ENCODE measurements around the gene RANBP10. TPM values are rescaled to one million over a fixed set of nuclear protein-coding genes. Genes with fewer than 3 reads are reported as not detected.
A peak's percentile ranks its signal among the peaks of the same experiment; 100 is the strongest.

Gene RANBP10
- total RNA-seq, 1 experiment from 2014 or later: 17.2 TPM

DNA sequence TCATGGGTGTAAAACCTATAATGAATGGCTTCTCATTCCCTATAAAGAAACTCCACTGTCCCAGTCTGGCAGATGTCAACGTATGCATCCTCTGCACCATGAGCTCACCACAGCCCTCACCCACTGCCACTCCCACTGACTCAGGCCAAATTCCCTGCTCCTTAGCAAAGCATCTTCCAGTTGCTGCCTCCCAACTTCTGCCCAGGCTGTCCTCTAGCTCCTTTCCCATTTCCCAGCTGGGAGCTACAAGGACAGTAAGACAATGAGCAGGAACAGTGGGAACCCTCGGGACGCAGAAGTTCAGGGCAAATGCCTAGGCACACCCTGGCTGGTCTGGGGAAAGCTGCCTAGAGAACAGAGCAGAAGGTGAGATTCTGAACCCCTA lies 26.7 kb upstream of the RANBP10 start:
- peak overlapping the region; percentile 91 for H3K27ac Mint-ChIP-seq (ENCODE audit: low read depth, unreplicated experiment)
- ChIA-PET POLR2A (interaction anchor here (0.7 to 1.9 kb wide), 11 partner anchors 12 to 259 kb away, joined by 3 to 19 read pairs (median 6); partner anchors contain the start of genes GFOD2, NUTF2, PSKH1 and RANBP10), CTCF (interaction anchor here (0.5 to 2.5 kb wide), 12 partner anchors 8 to 282 kb away, joined by 3 to 20 read pairs (median 3); partner anchors contain the start of gene TSNAXIP1)
- H3K36me3 Mint-ChIP-seq (ENCODE audit: insufficient read depth, unreplicated experiment): peaks cover 10% of the 10 kb centered on the region
- H3K4me1 Mint-ChIP-seq (ENCODE audit: insufficient read depth, unreplicated experiment): peaks cover 9% of the 10 kb centered on the region
- H3K9me3 Mint-ChIP-seq (ENCODE audit: unreplicated experiment): no peaks in the 10 kb centered on the region
- intact Hi-C loops (cut with micrococcal nuclease): loop anchor here (5.0 kb wide), 1 partner anchor 94 kb away; no protein-coding TSS in a partner anchor
- H3K27me3 Mint-ChIP-seq (ENCODE audit: insufficient read depth, unreplicated experiment): no peaks in the 10 kb centered on the region
- DNase-seq (ENCODE audit: unreplicated experiment): peak; percentile 38
- no TSS peak for BruUV-seq (replicated peaks)
- peak overlapping the region; percentile 93 for H3K4me3 Mint-ChIP-seq (ENCODE audit: unreplicated experiment)
- TF ChIP-seq, protein P1, sequence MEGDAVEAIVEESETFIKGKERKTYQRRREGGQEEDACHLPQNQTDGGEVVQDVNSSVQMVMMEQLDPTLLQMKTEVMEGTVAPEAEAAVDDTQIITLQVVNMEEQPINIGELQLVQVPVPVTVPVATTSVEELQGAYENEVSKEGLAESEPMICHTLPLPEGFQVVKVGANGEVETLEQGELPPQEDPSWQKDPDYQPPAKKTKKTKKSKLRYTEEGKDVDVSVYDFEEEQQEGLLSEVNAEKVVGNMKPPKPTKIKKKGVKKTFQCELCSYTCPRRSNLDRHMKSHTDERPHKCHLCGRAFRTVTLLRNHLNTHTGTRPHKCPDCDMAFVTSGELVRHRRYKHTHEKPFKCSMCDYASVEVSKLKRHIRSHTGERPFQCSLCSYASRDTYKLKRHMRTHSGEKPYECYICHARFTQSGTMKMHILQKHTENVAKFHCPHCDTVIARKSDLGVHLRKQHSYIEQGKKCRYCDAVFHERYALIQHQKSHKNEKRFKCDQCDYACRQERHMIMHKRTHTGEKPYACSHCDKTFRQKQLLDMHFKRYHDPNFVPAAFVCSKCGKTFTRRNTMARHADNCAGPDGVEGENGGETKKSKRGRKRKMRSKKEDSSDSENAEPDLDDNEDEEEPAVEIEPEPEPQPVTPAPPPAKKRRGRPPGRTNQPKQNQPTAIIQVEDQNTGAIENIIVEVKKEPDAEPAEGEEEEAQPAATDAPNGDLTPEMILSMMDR (IDR thresholded peaks at IDR 0.05; ENCODE audit: unreplicated experiment): no peak

DNA sequence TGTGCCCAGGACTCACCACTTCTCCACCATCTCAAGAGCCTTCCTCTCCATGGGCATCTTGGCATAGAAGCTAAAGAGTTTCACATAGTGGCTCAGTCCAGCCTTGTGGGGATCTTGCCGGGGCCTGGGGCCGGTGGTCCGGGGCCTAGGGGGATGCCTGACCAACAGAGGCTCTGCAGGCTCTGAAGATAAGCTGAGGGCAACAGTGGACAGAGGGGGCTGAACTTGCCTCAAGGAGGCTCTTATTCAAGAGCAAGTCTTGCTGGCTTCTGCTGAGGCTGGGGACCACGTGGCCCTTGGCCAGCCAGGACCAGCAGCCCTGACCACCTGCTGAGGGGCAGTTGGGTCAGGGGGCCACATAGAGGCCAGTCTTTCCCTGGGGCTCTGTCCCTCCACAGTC lies 22.3 kb upstream of the RANBP10 start:
- Mint-ChIP-seq H3K27ac (ENCODE audit: low read depth, unreplicated experiment) (no peak overlapping the region), H3K4me3 (ENCODE audit: unreplicated experiment) (no peak overlapping the region), H3K27me3 (ENCODE audit: insufficient read depth, unreplicated experiment) (no peaks in the 10 kb centered on the region), H3K9me3 (ENCODE audit: unreplicated experiment) (no peaks in the 10 kb centered on the region), H3K4me1 (ENCODE audit: insufficient read depth, unreplicated experiment) (peaks cover 9% of the 10 kb centered on the region), H3K36me3 (ENCODE audit: insufficient read depth, unreplicated experiment) (peaks cover 10% of the 10 kb centered on the region)
- no TSS peak for BruUV-seq (replicated peaks)
- TF ChIP-seq, protein P1 (IDR thresholded peaks at IDR 0.05; ENCODE audit: unreplicated experiment): no peak
- intact Hi-C loops (cut with micrococcal nuclease): no loop called here
- no peak for DNase-seq (ENCODE audit: unreplicated experiment)
- POLR2A ChIA-PET: no interaction called here
- CTCF ChIA-PET: interaction anchor here (0.5 to 3.7 kb wide), 4 partner anchors 12 to 314 kb away, joined by 3 to 34 read pairs (median 4); no protein-coding TSS in a partner anchor

DNA sequence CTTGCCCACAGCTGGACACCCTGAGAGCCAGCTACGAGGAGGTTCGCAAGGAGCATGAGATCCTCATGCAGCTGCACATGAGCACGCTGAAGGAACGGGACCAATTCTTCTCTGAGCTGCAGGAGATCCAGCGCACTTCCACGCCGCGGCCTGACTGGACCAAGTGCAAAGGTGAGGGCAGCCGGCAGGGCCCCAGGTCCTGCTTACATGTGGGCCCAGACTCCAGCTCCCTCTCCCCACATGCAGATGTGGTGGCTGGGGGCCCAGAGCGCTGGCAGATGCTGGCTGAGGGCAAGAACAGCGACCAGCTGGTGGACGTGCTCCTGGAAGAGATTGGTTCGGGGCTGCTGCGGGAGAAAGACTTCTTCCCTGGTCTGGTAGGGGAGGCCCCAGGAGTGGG lies 19.5 kb upstream of the RANBP10 start:
- no TSS peak for BruUV-seq (replicated peaks)
- Mint-ChIP-seq H3K4me3 (ENCODE audit: unreplicated experiment) (no peak overlapping the region), H3K9me3 (ENCODE audit: unreplicated experiment) (no peaks in the 10 kb centered on the region), H3K4me1 (ENCODE audit: insufficient read depth, unreplicated experiment) (no peaks in the 10 kb centered on the region), H3K36me3 (ENCODE audit: insufficient read depth, unreplicated experiment) (peaks cover 6% of the 10 kb centered on the region), H3K27me3 (ENCODE audit: insufficient read depth, unreplicated experiment) (no peaks in the 10 kb centered on the region), H3K27ac (ENCODE audit: low read depth, unreplicated experiment) (no peak overlapping the region)
- ChIA-PET POLR2A (interaction anchor here (0.6 to 1.8 kb wide), 2 partner anchors 110 to 122 kb away, joined by 5 read pairs; partner anchors contain the start of gene PSMB10), CTCF (interaction anchor here (0.6 to 3.7 kb wide), 4 partner anchors 10 to 139 kb away, joined by 3 to 34 read pairs (median 4); no protein-coding TSS in a partner anchor)
- TF ChIP-seq, protein P1 (IDR thresholded peaks at IDR 0.05; ENCODE audit: unreplicated experiment): no peak
- intact Hi-C loops (cut with micrococcal nuclease): no loop called here
- no peak for DNase-seq (ENCODE audit: unreplicated experiment)

DNA sequence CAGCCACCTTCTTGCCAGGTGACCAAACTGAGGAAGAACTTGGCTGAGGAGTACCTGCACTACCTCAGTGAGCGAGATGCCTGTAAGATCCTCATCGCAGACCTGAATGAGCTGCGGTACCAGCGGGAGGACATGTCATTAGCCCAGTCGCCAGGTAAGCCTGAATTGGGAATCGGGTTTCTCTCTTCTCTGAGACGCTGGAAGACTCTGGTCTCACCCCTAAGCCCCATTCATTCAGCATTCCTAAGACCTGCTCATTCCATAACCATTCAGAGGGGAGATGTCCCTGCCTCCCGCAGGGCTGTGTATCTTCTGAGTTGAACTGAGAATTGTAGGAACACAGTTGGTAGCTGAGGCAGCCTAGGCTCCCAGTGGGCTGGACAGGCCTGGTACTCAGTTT lies 18.8 kb upstream of the RANBP10 start:
- Mint-ChIP-seq H3K27ac (ENCODE audit: low read depth, unreplicated experiment) (no peak overlapping the region), H3K27me3 (ENCODE audit: insufficient read depth, unreplicated experiment) (no peaks in the 10 kb centered on the region), H3K9me3 (ENCODE audit: unreplicated experiment) (no peaks in the 10 kb centered on the region), H3K4me3 (ENCODE audit: unreplicated experiment) (no peak overlapping the region), H3K36me3 (ENCODE audit: insufficient read depth, unreplicated experiment) (no peaks in the 10 kb centered on the region), H3K4me1 (ENCODE audit: insufficient read depth, unreplicated experiment) (no peaks in the 10 kb centered on the region)
- ChIA-PET CTCF (interaction anchor here (0.6 to 3.7 kb wide), 5 partner anchors 9 to 330 kb away, joined by 3 to 34 read pairs (median 3); no protein-coding TSS in a partner anchor), POLR2A (no interaction called here)
- no peak for DNase-seq (ENCODE audit: unreplicated experiment)
- TF ChIP-seq, protein P1 (IDR thresholded peaks at IDR 0.05; ENCODE audit: unreplicated experiment): no peak
- intact Hi-C loops (cut with micrococcal nuclease): no loop called here
- no TSS peak for BruUV-seq (replicated peaks)

Measured in MCF 10A (cell line).